A549 (cell line): ENCODE data around the gene CCDC78. TPM values are rescaled to one million over a fixed set of nuclear protein-coding genes. Genes with fewer than 3 reads are reported as not detected.

Source experiments
- ATAC-seq, 2 experiments: fragments of 200-7000 bp in 1 of 2; fragments of >200 bp in 1 of 2; cut with Nextera tagmentation in 1 of 2; cut with Tn5 transposase in 1 of 2; 3 replicates each; pipeline versions ENCODE4 v1.8.0 to v1.9.1; 2018 to 2020; ENCODE audit warnings: mild to moderate bottlenecking in 1 of 2, moderate library complexity in 1 of 2
- CTCF ChIA-PET: fragments of 300-600 bp; sonication (Branson Sonifier 250); formaldehyde crosslinking; extraction: SDS; loops from one replicate; lab custom pipeline; 2021; ENCODE audit warnings: antibody characterized with exemption, inconsistent platforms; lab: Yijun Ruan, JAX
- POLR2A ChIA-PET: fragments of 350-600 bp; formaldehyde crosslinking; extraction: SDS; loops from one replicate; lab custom pipeline; 2021; ENCODE audit warnings: antibody characterized with exemption, inconsistent platforms; lab: Yijun Ruan, JAX
- DNase-seq, 2 experiments: peaks; one replicate each; pipeline versions ENCODE4 v3.0.0 to v3.0.0-alpha.2; 2011 to 2016; ENCODE audit warnings: low read depth in 1 of 2, low spot score in 1 of 2
- FAIRE-seq: peaks from 2 replicates; lab custom pipeline; 2011; peaks lifted over from hg19 to GRCh38; lab: Jason Lieb, UNC
- H3K27ac ChIP-seq, 2 experiments: fragments of >200 bp; sonication (Bioruptor Twin); formaldehyde crosslinking; 3 replicates each; pipeline ENCODE4 v1.5.1; 2016 to 2017
- H3K4me1 ChIP-seq: fragments of >200 bp; sonication (Bioruptor Twin); formaldehyde crosslinking; 3 replicates; pipeline ENCODE4 v1.6.1; 2016
- H3K4me2 ChIP-seq: fragments of >200 bp; sonication (Bioruptor Twin); formaldehyde crosslinking; 3 replicates; pipeline ENCODE4 v1.6.1; 2016
- H3K4me3 ChIP-seq: fragments of >200 bp; sonication (Bioruptor Twin); formaldehyde crosslinking; 3 replicates; pipeline ENCODE4 v1.5.1; 2016
- H3K9me3 ChIP-seq: fragments of >200 bp; sonication (Bioruptor Twin); formaldehyde crosslinking; 3 replicates; pipeline ENCODE4 v1.6.1; 2016
- CBX8 ChIP-seq: fragments of 200-600 bp; sonication (generic); IDR thresholded peaks from 2 replicates; pipeline ENCODE4 v1.6.1; 2016
- CHD2 ChIP-seq: fragments of 150-350 bp; IDR thresholded peaks from 2 replicates; pipeline ENCODE4 v1.6.1; 2014; ENCODE audit warnings: low read length; ENCODE audit not compliant: partially characterized antibody
- CHD4 ChIP-seq: fragments of 200-600 bp; sonication (generic); IDR thresholded peaks from 2 replicates; pipeline ENCODE4 v1.6.1; 2016; ENCODE audit warnings: antibody characterized with exemption, mild to moderate bottlenecking, borderline replicate concordance
- EHF ChIP-seq: fragments of 250-450 bp; sonication (Bioruptor Pico); IDR thresholded peaks from 2 replicates; pipeline ENCODE4 v1.5.0; 2020; ENCODE audit warnings: mild to moderate bottlenecking
- EHMT2 ChIP-seq: fragments of 200-600 bp; sonication (generic); IDR thresholded peaks from 2 replicates; pipeline ENCODE4 v1.6.1; 2016; ENCODE audit warnings: antibody characterized with exemption, low read depth, mild to moderate bottlenecking, moderate library complexity
- HDAC2 ChIP-seq: fragments of 200-600 bp; sonication (generic); IDR thresholded peaks from 2 replicates; pipeline ENCODE4 v1.6.1; 2016
- JUN ChIP-seq, 2 experiments: fragments of >200 bp; sonication (Bioruptor Twin); formaldehyde crosslinking; IDR thresholded peaks; 2 replicates in 1 of 2; 3 replicates in 1 of 2; pipeline ENCODE4 v1.6.1; 2016 to 2017
- JUNB ChIP-seq: fragments of >200 bp; sonication (Bioruptor Twin); formaldehyde crosslinking; IDR thresholded peaks from 2 replicates; pipeline ENCODE4 v1.6.1; 2016
- MYC ChIP-seq: IDR thresholded peaks from 2 replicates; pipeline ENCODE4 v1.6.1; 2012; ENCODE audit warnings: mild to moderate bottlenecking, inconsistent platforms, low read length, improper control_type of control experiment, borderline replicate concordance
- NFE2L2 ChIP-seq: fragments of 150-350 bp; conservative IDR thresholded peaks from 2 replicates; pipeline ENCODE4 v1.6.1; 2014; ENCODE audit warnings: low read length
- NPAS2 ChIP-seq: fragments of 250-450 bp; sonication (Bioruptor Pico); IDR thresholded peaks from 2 replicates; pipeline ENCODE4 v1.8.0; 2022; ENCODE audit warnings: mild to moderate bottlenecking, moderate library complexity, borderline replicate concordance
- NR3C1 ChIP-seq: fragments of >200 bp; sonication (Bioruptor Twin); formaldehyde crosslinking; IDR thresholded peaks from 3 replicates; pipeline ENCODE4 v1.6.1; 2017
- RAD21 ChIP-seq, 2 experiments: fragments of >200 bp in 1 of 2; sonication (Bioruptor Twin) in 1 of 2; formaldehyde crosslinking in 1 of 2; IDR thresholded peaks in 1 of 2; conservative IDR thresholded peaks in 1 of 2; 2 replicates in 1 of 2; 3 replicates in 1 of 2; pipeline ENCODE4 v1.6.1; 2012 to 2018; ENCODE audit warnings: inconsistent platforms in 1 of 2
- RARB ChIP-seq: fragments of 250-450 bp; sonication (Bioruptor Pico); IDR thresholded peaks from 2 replicates; pipeline ENCODE4 v1.8.0; 2021; ENCODE audit warnings: mild to moderate bottlenecking, moderate library complexity
- RNF2 ChIP-seq: fragments of 200-600 bp; sonication (generic); IDR thresholded peaks from 2 replicates; pipeline ENCODE4 v1.6.1; 2016; ENCODE audit warnings: low read depth, mild to moderate bottlenecking, antibody characterized with exemption, moderate library complexity, borderline replicate concordance
- SMC3 ChIP-seq: fragments of >200 bp; sonication (Bioruptor Twin); formaldehyde crosslinking; IDR thresholded peaks from 3 replicates; pipeline ENCODE4 v1.6.1; 2018; ENCODE audit warnings: inconsistent platforms
- SREBF2 ChIP-seq: fragments of 450-650 bp; IDR thresholded peaks from 2 replicates; pipeline ENCODE4 v1.6.1; 2014; ENCODE audit warnings: mild to moderate bottlenecking, moderate library complexity
- TFCP2L1 ChIP-seq: fragments of 250-450 bp; sonication (Bioruptor Pico); IDR thresholded peaks from 2 replicates; pipeline ENCODE4 v1.5.0; 2021; ENCODE audit warnings: mild to moderate bottlenecking
- ZC3H11A ChIP-seq: fragments of 450-650 bp; IDR thresholded peaks from 2 replicates; pipeline ENCODE4 v1.6.1; 2014; ENCODE audit warnings: antibody characterized with exemption, mild to moderate bottlenecking
- ZSCAN20 ChIP-seq: fragments of 250-450 bp; sonication (Bioruptor Pico); IDR thresholded peaks from 2 replicates; pipeline ENCODE4 v1.8.0; 2022; ENCODE audit warnings: mild to moderate bottlenecking, moderate library complexity
- WGBS: methylation state at CpG from one replicate; pipeline ENCODE4 v1.1.6; 2017; ENCODE audit errors: missing lambda C conversion rate; 5-methylcytosine and 5-hydroxymethylcytosine counted together
- polyA plus RNA-seq, 4 experiments: library from polyadenylated mRNA; depleted of rRNA in 3 of 4; stranded (reverse); fragments of >200 nt; fragmentation: RNase III in 1 of 4; extraction: RNeasy Plus Mini Kit Qiagen cat#74134 plus additional on column Dnase treatment in 1 of 4; gene quantifications; 2 replicates in 3 of 4; 3 replicates in 1 of 4; pipeline ENCODE4 v1.2.3, GENCODE V29; 2011 to 2017
- TF ChIP-seq, protein P1 (sequence below): fragments of >200 bp; sonication (Bioruptor Twin); formaldehyde crosslinking; IDR thresholded peaks from 3 replicates; pipeline ENCODE4 v1.5.1; 2016
- TF ChIP-seq, protein P2 (sequence below): IDR thresholded peaks from 2 replicates; pipeline ENCODE4 v1.6.1; 2012
- TF ChIP-seq, protein P3 (sequence below): fragments of >200 bp; sonication (Bioruptor Twin); formaldehyde crosslinking; IDR thresholded peaks from 2 replicates; pipeline ENCODE4 v1.6.1; 2016
- TF ChIP-seq, protein P4 (sequence below): IDR thresholded peaks from 2 replicates; pipeline ENCODE4 v1.6.1; 2012

CCDC78 gene
- polyA plus RNA-seq, 2 of the 4 experiments (the other 2 are of a cell fraction) = 1.1 to 4.7 TPM

DNA sequence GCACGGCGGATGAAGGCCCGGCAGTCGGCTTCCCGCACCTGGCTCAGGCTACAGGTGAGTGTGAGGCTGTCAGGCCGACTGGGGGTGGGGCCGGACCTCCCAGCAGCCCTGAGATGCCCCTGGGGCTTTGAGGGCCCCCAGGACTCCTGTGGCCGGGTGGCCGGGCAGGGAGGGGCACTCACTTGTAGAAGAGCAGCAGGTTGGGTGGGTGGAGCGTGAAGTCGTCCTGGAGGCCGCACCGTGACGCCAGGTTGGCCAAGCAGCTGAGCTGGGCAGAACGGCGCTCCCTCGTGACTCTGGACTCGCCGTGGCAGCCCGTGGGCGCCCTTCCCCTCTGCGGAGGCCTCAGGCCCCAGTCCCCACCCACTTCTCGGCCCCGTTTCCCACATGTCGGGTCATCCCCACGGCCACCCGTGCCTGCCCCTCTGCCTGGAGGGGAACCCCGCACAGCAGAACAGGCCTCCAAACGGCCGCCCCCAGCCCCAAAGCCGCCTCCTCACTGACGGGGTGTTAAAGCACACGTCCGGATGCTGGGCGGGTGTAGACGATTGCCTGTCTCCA, 49.1 kb upstream of the CCDC78 start:
- CTCF ChIA-PET = interaction anchor here (1.1 to 3.3 kb wide), 2 partner anchors 10 to 25 kb away, joined by 3 to 26 read pairs; no protein-coding TSS in a partner anchor
- Histone ChIP-seq H3K4me2 (no peak overlapping the region), H3K4me3 (no peak overlapping the region), H3K27ac (no peak overlapping the region)
- WGBS = 81% methylated on average over 24 of the region's 36 CpGs
- POLR2A ChIA-PET = no interaction called here
- FAIRE-seq = no peak
- TF ChIP-seq, protein P1, sequence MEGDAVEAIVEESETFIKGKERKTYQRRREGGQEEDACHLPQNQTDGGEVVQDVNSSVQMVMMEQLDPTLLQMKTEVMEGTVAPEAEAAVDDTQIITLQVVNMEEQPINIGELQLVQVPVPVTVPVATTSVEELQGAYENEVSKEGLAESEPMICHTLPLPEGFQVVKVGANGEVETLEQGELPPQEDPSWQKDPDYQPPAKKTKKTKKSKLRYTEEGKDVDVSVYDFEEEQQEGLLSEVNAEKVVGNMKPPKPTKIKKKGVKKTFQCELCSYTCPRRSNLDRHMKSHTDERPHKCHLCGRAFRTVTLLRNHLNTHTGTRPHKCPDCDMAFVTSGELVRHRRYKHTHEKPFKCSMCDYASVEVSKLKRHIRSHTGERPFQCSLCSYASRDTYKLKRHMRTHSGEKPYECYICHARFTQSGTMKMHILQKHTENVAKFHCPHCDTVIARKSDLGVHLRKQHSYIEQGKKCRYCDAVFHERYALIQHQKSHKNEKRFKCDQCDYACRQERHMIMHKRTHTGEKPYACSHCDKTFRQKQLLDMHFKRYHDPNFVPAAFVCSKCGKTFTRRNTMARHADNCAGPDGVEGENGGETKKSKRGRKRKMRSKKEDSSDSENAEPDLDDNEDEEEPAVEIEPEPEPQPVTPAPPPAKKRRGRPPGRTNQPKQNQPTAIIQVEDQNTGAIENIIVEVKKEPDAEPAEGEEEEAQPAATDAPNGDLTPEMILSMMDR = no peak
- TF ChIP-seq EHF (CRISPR knock-in tag) (no peak), NFE2L2 (no peak), CBX8 (no peak), SREBF2 (no peak), NPAS2 (no peak), RAD21 (conservative IDR thresholded peaks at IDR 0.05 in 1 of 2, IDR thresholded peaks at IDR 0.05 in 1 of 2) (no peak), NR3C1 (no peak), RARB (no peak), RNF2 (no peak), CHD4 (no peak)
- TF ChIP-seq, protein P2, sequence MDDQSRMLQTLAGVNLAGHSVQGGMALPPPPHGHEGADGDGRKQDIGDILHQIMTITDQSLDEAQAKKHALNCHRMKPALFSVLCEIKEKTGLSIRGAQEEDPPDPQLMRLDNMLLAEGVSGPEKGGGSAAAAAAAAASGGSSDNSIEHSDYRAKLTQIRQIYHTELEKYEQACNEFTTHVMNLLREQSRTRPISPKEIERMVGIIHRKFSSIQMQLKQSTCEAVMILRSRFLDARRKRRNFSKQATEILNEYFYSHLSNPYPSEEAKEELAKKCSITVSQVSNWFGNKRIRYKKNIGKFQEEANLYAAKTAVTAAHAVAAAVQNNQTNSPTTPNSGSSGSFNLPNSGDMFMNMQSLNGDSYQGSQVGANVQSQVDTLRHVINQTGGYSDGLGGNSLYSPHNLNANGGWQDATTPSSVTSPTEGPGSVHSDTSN = no peak
- TF ChIP-seq, protein P3, sequence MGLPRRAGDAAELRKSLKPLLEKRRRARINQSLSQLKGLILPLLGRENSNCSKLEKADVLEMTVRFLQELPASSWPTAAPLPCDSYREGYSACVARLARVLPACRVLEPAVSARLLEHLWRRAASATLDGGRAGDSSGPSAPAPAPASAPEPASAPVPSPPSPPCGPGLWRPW = no peak
- TF ChIP-seq, all 56 proteins: peak for 0
- Histone ChIP-seq H3K4me1 (no peaks in the 10 kb centered on the region), H3K9me3 (no peaks in the 10 kb centered on the region)
- DNase-seq = no peak
- no peak for ATAC-seq

DNA sequence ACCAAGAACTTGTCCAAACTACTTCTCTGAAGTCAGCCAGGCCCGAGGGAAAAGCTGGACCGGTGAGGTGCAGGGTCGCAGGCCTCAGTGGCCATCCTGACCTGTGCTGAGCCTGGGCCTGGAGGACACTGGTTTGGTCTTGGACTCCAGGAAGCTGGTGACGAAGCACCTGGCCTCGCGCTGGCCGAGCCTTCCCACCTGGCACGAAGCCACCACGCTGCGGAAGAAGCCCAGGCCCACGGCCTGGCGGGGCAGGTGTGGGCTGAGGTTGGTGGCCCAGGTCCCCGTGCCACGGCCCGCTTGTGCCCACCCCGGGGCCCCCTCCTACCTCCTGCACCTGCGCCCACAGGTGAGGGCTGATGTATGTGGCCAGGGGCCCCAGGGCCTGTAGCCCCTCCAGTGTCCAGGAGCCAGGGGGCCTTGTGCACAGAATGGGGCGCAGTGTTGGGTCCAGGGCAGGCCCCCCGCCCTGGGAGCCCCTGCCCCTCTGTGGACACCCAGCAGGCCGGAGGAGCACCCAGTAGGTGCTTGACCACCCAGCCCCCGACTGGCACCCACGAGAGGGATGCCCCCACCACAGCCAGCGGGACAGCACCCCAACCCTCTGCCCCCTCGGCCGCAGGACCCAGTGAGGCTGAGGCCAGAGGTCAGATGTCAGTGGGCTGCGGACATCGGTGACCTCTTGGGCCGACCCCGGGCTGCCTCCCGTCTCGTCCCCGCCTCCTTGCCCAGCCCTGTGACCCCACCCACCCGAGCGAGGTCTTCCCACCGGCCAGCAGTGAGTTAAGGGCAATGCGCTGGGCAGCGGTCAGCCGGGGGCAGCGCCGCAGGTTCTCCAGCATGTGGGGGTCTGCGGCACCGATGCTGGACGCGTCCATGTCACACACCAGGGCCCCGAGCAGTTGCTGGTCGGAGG, 48.1 kb upstream of the CCDC78 start:
- TF ChIP-seq CBX8 = no peak
- 77% methylated on average over 7 of the region's 46 CpGs for WGBS
- POLR2A ChIA-PET = no interaction called here
- CTCF ChIA-PET = interaction anchor here (0.7 to 15.8 kb wide), 7 partner anchors 11 to 59 kb away, joined by 3 to 105 read pairs (median 6); partner anchors contain the start of genes CHTF18, CIAO3, METRN and MSLN
- ATAC-seq (no peak), DNase-seq (no peak), FAIRE-seq (no peak)
- no peaks in the 10 kb centered on the region for H3K4me1 ChIP-seq
- H3K4me2 ChIP-seq = no peak overlapping the region
- no peaks in the 10 kb centered on the region for H3K9me3 ChIP-seq
- no peak overlapping the region for H3K27ac ChIP-seq
- H3K4me3 ChIP-seq = no peak overlapping the region

DNA sequence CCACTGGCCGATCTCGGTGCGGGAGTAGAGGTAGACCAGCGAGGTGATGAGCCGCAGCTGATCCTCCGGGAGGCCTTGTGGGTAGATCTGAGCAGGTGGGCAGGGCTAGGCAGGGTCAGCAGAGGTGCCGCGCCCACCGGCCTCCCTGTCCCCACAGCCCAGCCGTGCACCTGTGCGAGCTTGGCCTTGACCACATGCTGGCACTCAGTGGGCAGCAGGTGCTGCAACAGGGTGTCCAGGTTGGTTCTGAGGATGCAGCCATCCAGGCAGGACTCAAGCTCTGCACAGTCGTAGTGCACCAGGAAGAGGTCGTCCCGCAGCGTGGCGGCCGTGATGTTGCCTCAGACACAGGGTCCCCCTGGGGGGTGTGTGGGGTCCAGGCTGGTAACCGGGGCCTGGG, 46.7 kb upstream of the CCDC78 start:
- no peak for DNase-seq
- ATAC-seq = no peak
- Histone ChIP-seq H3K4me1 (peaks cover 7% of the 10 kb centered on the region), H3K27ac (no peak overlapping the region), H3K4me3 (no peak overlapping the region), H3K9me3 (no peaks in the 10 kb centered on the region), H3K4me2 (no peak overlapping the region)
- CTCF ChIA-PET = interaction anchor here (1.2 to 15.8 kb wide), 8 partner anchors 8 to 58 kb away, joined by 3 to 105 read pairs (median 6); partner anchors contain the start of genes CHTF18, CIAO3, METRN and MSLN
- no peak for FAIRE-seq
- 88% methylated on average over 18 of the region's 18 CpGs for WGBS
- POLR2A ChIA-PET = interaction anchor here (1.3 kb wide), 1 partner anchor 16 kb away, joined by 3 read pairs; the partner anchor contains the start of genes CHTF18 and RPUSD1
- TF ChIP-seq EHMT2 (no peak), HDAC2 (no peak), JUNB (no peak), ZSCAN20 (CRISPR knock-in tag) (no peak), SMC3 (no peak), NR3C1 (no peak), MYC (no peak), CHD2 (no peak), ZC3H11A (no peak), JUN (IDR thresholded peaks at IDR 0.05) (no peak), TFCP2L1 (CRISPR knock-in tag) (no peak)
- TF ChIP-seq, protein P4, sequence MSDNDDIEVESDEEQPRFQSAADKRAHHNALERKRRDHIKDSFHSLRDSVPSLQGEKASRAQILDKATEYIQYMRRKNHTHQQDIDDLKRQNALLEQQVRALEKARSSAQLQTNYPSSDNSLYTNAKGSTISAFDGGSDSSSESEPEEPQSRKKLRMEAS = no peak
- TF ChIP-seq, protein P1 = no peak
